A204.1 (cell line): Measurements from ENCODE around the gene CIART.
A peak's percentile ranks its signal among the peaks of the same experiment; 100 is the strongest.
"Not testable (repeated sequence)": the region's sequence is repeated elsewhere in the genome, so short reads cannot be mapped to it uniquely, and the experiment has no call there.

ENCODE experiments used
- FAIRE-seq: peaks from 2 replicates; lab custom pipeline; 2012; peaks lifted over from hg19 to GRCh38; lab: Jason Lieb, UNC

Gene CIART, protein sequence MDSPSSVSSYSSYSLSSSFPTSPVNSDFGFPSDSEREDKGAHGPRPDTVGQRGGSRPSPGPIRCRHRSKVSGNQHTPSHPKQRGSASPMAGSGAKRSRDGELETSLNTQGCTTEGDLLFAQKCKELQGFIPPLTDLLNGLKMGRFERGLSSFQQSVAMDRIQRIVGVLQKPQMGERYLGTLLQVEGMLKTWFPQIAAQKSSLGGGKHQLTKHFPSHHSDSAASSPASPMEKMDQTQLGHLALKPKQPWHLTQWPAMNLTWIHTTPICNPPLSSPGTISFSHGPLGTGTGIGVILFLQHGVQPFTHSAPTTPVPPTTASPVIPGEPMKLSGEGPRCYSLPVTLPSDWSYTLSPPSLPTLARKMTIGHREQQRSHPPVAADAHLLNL

DNA sequence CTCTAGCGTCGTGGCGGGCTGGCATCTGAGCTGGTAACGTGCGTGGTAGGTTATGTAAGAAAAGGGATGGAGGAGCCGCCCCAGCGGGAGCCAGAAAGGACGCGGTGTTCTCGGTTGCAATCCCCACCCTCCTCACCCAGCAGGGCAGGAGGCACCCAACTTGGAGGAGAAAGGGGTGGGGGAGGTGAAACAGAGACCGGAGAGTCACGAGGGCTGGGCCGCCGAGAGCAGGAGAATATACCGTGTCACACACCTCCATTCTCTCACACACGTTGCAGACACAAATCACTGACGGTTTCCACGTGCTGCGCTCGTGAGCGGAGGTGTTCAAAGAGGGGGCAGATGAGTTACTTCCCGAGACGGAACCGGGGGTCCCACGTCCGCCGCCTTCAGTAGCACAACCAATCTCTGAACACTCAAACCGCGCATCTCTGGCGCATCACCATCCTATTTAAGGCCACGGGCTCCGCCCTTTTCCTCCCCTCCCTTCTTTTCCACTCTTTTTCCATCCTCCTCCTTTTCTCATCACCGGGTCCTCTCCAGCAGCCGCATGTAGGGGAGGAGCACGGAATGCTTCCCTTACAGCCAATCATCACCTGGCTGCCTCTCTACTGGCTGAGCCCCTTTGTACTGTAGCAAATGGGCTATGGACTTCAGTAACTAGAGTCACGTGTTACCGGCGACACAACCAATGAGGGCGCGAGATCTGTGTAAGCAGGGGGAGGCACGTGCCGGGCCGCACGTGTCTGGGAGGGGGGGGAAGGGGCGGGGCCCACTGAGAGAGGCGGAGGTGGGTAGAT lies at the start of gene CIART:
TSS of gene CIART (plus strand) at position 797 of the 800 bp plus-strand sequence. CDS start 714 bp downstream, outside the sequence.
- no peak for FAIRE-seq

DNA sequence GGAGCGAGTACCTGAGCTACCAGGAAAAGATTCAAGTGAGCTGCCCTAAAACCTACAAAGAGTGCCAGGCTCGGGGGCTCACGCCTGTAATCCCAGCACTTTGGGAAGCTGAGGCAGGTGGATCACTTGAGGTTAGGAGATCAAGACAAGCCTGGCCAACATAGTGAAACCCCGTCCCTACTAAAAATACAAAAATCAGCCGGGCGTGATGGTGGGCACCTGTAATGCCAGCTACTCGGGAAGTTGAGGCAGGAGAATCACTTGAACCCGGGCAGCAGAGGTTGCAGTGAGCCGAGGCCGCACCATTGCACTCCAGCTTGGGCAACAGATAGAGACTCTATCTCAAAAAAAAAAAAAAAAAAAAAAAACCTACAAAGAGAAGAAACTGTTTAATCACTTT lies 49.4 kb upstream of the CIART start:
- FAIRE-seq = not testable (repeated sequence)

DNA sequence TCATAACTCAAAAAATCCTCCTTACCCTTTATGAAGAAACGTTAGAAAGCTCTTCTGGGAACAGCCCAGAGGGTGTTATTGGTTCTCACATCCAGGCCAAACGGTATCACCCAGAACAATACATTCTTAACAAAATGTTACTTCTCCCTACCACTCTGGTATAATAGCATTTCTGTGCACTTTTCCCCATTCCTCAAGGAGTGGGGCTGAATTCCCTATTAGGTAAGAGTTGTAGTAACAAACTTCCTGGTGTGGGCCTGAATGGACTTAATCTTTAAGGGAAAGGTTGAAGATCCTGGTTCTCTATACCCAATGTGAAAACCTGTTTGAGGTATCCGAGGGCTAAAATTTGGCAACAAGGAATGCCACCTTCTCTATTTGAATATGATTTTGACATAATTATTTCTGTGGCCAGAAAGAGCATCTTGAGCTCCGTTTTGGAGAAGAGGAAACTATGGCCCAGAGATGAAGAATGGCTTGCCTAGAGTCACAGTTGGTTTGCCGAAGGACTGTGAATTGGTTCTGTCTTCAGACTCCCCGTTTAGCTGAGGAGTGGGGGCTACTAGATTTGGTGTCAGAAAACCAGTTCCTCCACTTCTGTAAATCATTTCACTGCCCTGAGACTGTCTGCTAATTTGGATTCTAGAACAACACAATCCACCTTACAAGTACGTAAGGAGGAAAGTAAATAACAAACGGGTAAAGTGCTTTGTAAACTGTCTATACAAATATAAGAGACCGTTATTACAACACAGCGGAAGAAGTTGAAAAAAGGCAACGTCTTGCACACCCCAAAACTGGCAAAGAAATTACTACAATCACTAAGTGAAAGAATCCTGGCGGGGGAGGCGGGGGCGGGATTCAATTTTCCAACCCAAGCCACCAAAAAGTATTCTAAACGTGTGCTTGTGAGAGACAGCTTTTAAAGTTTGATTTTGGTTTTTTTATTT lies 48.7 kb upstream of the CIART start:
- no peak for FAIRE-seq

DNA sequence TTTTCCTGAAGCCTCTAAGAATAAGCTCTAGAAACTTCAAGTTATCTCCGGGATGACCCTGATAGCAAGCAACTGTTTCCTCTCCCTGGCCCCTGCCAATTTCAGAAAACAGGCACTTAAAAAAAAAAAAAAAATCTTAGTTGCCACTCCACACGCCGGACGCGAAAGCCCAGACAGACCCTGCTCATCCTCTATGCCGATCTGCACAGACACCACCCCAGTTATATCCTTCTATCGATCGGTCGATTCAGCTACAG lies 48.1 kb upstream of the CIART start:
- no peak for FAIRE-seq

DNA sequence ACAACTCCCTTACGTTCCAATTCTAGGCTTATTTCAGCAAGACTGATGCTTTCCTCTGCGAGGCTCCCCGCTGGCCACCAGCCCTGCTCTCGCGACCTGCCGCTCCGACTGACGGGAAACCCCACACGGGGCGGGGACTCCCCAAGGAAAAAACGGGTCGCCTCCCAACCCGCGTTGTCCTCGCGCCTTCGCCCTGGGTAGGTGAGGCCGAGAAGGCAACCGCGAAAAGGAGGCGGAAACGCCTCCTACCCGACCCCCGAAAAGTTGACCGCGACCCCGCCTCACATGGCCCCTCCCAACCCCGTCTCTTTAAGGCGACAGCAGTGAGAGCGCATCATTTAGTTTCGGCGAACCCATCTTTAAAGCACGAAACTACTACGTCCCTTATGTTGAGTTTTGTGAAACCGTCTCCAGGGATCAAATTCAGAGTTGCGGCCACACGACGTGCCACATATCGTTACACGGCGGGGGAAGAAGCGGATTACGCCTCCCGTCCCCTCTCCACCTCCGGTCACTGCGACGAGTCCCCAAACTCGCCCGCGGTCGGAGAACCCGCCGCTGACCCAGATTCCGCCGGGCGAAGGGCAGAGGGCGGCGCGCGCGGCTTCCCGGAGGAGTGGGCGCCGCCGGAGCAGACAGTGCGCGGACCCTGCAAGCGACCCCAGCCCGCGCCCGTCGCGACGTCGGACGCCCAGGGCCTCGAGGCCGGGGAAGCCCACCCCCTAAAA lies 47.6 kb upstream of the CIART start:
- peak; percentile 85 for FAIRE-seq

DNA sequence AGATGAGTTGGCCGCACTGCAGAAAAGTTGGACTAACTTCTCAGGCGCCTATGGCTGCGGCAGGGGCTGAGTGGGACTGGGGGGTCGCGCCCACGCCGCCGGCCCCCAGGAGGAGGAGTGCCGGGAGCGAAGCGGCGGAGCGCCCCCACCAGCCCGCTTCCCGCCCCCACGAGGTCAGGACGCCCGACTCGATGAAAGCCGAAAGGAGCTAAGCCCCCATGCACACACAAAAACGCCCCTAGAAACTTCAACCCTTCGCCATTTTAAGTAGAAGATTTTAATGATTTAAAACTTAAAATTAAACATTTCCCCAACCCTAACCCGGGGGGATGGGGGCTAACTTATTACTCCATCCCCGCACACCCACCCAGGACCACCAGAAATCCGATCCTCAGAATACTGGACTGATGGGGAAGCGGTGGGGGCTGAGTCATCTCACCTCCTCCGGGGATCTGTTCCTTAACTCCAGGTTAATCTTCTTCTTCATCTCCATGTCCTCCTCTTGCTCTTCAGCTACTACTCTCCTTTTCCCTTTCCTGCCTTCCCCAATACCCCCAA lies 47.0 kb upstream of the CIART start:
- FAIRE-seq = no peak

DNA sequence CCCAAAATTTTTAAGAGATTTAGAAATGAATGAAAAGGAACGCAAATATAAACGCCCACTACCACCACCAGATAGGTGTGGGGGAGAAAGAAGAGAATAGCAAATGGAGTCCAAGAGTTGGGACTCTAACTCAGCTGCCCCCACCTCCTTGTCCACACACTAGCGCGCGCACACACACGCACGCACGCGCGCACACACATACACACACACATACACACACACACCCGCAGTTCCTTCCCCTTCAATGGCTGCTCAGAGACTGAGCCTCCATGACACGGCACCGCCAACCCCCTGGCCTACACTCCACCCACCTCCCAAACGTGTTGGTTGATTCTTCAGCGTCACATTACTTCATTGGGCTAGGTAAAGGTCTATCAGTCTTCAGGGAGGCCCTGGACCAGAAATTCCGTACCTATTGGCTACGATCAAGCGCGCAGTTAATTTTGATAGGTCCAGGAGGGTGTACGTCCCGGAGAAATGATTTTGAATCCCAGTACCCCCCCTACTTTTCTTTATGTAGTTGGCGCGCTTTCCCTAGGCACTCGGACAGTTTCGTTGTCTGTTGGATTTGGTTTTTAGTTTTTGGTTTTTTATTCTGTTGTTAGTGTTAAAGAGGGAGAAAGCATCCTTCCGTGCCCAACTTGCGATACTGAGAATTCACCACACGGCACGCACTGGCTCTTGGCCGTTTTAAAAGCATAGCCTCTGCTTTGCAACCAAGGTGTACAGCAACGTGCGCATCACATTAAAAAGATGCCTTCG lies 46.3 kb upstream of the CIART start, which contains the start of gene ANP32E:
TSS of gene ANP32E (minus strand) at position 261 of the 762 bp plus-strand sequence. CDS start 326 bp downstream, outside the sequence.
- peak; percentile 99 for FAIRE-seq

DNA sequence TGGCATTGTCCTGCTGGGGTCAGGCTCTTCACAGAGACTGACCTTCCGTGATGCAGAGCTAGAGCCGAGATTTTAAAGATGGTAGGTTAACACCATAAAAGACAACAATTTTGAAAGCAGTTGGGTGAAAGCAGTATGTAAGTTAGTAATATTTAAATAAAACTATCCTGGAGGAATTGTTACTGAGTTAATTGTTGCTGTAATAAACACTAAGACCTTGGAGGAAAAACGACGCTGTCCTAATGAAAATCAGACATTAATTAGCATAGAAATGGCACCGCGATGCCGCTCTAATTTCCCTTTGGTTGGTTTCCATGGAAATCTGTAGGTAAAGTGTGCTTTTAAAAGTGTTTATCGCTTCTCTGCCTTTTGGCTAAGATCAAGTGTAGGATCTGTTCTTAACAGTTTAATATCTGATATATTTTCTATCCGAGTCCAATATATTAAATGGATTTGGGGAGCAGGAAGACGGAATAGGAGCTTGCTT lies 45.7 kb upstream of the CIART start:
- no peak for FAIRE-seq

DNA sequence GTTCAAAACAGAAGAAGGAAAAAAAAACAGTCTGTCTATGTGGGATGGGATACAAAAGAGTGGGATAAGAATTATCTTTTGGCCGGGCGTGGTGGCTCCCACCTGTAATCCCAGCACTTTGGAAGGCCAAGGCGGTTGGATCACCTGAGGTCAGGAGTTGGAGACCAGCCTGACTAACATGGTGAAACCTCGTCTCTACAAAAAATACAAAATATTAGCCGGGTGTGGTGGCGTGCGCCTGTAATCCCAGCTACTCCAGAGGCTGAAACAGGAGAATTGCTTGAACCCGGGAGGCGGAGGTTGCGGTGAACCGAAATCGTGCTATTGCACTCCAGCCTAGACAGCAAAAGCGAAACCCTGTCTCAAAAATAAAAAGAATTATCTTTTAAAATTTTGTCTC lies 45.2 kb upstream of the CIART start:
- FAIRE-seq = not testable (repeated sequence)

DNA sequence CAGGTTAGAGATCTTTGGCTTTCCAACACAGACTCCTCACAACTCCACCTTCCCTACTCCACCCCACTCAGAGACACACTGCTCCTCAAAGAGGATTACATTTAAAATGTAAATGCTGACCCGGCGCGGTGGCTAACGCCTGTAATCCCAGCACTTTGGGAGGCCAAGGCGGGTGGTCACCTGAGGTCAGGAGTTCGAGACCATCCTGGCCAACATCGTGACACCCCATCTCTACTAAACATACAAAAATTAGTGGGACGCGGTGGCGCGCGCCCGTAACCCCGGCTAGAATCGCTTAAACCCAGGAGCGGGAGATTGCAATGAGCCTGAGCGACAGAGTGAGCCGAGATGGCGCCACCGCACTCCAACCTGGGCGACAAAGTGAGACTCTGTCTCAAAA lies 44.6 kb upstream of the CIART start:
- FAIRE-seq = no peak

DNA sequence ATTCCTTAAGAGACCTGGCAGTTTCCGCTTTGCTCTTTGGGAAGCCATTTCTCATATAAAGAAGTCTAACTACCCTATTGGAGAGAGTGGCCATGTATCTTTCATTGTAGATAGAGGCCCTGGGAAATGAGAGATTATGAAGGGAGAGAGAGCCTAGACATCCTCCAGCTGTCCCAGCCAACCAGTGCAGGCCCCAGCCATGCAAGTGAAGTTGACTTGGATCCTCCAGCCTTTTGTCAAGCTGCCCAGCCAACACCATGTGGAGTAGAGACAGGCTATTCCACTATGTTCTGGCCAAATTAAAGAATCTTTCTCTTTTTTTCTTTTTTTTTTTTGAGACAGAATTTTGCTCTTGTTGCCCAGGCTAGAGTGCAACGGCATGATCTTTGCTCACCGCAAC lies 39.4 kb upstream of the CIART start:
- no peak for FAIRE-seq

DNA sequence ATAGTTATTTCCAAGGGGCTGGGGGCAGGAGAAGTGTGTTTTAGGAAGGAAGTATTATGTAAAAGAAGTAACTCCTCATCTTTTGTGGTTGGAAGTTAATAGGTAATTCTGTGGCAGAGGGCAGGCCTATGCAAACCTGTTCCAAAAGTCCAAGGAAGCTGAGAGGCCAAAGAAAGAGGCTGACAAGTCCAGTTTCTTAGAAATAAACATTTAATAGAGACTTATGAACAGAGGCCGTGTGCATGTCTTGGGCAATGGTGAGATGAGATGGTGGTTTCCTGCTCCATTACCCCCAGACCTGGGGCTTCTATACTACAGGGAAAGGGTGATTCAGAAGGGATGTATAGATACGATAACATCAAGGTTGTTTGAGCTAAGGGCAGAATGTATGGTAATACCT lies 32.4 kb upstream of the CIART start:
- no peak for FAIRE-seq

DNA sequence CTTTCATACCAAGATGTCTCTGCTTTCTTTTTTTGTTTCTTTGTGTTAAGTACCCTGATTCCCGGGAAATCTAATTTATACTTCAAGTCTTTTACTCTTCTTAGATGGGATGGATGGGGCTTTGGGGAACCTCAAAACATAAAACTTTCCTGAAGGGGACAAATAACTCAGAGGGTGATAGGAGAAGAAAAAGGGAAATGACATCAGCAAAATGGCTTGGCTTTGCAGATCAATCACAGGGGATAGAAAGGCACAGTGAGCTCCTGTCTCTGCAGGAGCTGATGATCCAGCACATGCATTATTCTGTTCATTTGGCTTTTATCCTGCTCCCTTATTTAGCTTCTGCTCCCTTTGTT lies 26.2 kb upstream of the CIART start:
- no peak for FAIRE-seq

DNA sequence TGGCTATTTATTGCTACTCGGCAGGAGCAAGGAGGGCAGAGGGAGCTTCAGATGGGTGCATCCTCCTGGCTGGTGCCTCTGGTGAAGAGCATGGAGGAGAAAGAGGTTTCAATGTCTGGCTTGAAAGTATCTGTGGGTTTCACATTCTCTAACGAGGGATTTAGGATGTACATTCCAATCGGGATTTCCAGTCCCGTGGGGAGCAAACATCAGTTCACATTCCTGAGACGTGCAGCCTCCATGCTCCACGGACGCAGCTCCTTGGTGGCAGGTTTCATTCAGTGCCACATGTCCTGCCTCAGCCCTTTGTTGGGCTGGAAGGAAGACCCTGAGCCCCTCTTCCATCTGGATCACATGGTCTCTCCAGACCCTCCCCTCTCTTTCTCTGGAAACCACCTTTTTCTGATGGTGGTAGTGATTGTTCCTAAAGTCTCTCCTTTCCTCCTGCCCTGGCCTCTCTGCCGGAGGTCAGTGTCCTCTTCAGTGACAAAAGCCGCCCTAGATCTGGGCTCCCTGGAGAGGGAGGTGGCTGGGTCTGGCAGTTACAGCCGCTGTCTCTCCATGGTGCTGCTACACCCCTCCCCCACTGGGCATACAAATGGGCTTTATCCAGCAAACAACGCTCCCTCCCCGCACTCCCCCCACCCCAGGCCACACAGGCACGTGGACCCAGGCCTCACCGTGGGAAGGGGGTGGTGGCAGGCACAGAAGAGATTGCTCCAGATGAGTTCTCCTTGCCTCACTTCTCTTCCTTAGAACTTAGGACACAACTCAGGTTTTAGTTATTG lies 25.6 kb upstream of the CIART start:
- FAIRE-seq = no peak

DNA sequence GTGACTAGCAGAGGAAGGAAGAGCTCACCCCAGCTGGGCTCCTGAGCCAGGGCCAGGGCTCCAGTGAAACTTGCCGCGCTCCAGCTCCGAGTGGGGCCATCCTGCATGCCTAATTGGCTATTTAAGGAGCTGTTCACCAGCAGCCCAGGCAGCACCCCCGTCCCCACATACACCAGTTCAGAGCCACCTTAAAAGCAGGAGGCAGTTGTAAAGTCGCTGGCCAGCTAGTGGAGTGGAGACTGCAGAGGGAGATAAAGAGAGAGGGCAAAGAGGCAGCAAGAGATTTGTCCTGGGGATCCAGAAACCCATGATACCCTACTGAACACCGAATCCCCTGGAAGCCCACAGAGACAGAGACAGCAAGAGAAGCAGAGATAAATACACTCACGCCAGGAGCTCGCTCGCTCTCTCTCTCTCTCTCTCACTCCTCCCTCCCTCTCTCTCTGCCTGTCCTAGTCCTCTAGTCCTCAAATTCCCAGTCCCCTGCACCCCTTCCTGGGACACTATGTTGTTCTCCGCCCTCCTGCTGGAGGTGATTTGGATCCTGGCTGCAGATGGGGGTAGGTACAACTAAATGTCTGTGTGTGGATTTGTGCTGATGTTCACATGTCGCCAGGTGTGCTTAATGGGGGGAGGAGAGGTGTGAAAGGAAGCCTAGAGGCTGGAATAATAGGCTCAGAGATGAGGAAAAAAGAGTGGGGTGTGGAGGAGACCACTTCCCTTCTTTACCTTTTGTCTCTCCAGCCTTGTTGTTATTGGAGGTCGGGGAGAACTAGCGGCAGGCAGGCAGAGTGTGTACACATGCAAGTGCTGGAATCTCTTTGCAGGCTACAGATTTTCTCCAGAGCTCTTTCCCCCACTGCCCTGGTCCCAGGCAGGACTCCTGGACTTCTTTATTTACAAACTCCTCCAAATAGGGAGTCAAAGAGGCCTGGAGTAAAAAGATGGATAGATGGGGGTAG lies 24.4 kb upstream of the CIART start, which contains the start of gene CA14:
TSS of gene CA14 (plus strand) at position 151 of the 962 bp plus-strand sequence. CDS start at position 506, 355 bp downstream.
- no peak for FAIRE-seq

DNA sequence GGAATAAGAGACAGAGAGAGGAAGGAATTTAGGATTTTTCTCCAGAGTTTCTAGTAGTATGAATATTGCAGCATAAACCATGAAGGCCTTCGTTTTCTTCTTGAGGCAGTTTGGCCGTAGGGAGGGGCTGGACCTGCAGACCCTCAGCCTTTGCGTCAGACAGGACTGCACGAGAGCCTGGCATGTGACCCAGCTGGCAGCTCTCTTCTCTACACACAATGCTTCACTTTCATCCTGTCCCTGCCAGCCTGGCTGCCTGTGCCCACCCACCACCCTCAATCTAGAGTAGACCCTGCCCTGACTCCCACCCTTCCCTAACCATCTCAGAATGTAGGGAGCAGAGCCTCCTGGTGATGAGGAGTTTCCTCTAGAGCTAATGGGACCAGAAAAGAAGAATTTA lies 23.1 kb upstream of the CIART start:
- FAIRE-seq = no peak

DNA sequence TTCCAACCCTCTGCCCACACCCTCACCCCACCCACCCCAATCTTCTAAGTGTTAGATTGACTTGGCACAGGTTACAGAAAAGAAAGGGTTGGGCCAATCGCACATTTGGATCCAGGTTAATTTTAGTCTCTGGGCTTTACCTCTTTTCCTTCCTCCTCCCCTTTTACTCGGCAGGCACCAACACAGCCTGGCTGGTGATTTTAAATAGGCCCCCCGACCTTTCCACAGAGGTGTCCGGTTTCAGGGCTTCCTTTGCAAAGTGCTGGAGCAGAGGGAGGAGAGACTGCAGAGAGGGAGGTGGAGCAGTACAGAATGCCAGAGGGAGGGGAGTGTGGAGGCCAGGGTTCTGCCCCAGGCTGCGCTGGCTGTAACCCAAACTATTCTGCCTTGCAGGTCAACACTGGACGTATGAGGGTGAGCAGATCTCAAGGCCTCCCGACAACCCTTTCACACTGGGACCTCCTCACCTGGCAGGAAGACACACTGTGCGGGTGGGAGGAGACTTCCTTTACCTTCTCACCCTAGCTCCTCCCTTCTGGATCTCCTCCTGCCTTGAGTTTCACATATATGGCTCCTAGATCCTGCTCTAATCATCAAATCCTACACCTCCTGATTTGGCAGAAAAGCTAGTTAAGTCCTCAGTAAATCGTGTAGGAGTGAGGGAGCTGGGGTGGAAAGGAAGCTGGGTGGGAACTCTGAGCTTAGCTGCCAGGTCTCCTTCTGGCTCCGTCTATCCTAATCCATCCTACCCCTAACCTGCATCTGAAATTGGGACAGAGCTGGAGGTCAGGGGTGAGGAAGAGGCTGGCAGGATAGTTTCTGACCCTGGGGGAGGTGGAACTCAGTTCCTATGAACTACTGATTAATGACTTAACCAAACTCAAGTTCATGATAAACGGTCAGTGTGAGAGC lies 22.3 kb upstream of the CIART start:
- no peak for FAIRE-seq
